ENCODE results near the gene PRDM16.

- TF ChIP-seq CTCF (conservative IDR thresholded peaks at IDR 0.05; ENCODE audit: low read depth, low read length) (no peak), EZH2 (IDR thresholded peaks at IDR 0.05; ENCODE audit: low read length, unreplicated experiment) (no peak), EZH2phosphoT487 (IDR thresholded peaks at IDR 0.05; ENCODE audit: borderline replicate concordance, low read length) (no peak)
Observed at GRCh38 chr1:3233031-3233430, 164.0 kb downstream of the PRDM16 start.
